ENCODE data around the gene ZNF565.
"Not testable (repeated sequence)": the region's sequence is repeated elsewhere in the genome, so short reads cannot be mapped to it uniquely, and the experiment has no call there.

Gene ZNF565

GRCh38 chr19:36212895-36213294 lies 1.6 kb downstream of the ZNF565 start:
- no peak for DNase-seq (ENCODE audit: low read depth in 2 of 2)

GRCh38 chr19:36210497-36210896 lies 4.0 kb downstream of the ZNF565 start:
- no peak for DNase-seq (ENCODE audit: low read depth in 2 of 2)

- no peak for DNase-seq (ENCODE audit: low read depth in 2 of 2)
These were observed 5.1 kb downstream of the ZNF565 start for GRCh38 chr19:36209372-36209771.

GRCh38 chr19:36207605-36208252 lies 6.7 kb downstream of the ZNF565 start:
- DNase-seq (ENCODE audit: low read depth in 2 of 2), result no peak

GRCh38 chr19:36203293-36203692 lies 11.2 kb downstream of the ZNF565 start:
- no peak for DNase-seq (ENCODE audit: low read depth in 2 of 2)

GRCh38 chr19:36201684-36202083 lies 12.8 kb downstream of the ZNF565 start:
- no peak for DNase-seq (ENCODE audit: low read depth in 2 of 2)

- no peak for DNase-seq (ENCODE audit: low read depth in 2 of 2)
These were observed 16.3 kb downstream of the ZNF565 start for GRCh38 chr19:36198119-36198518.

- no peak for DNase-seq (ENCODE audit: low read depth in 2 of 2)
These were observed 18.2 kb downstream of the ZNF565 start for GRCh38 chr19:36196249-36196648.

GRCh38 chr19:36186722-36187121 lies 27.7 kb downstream of the ZNF565 start:
- DNase-seq (ENCODE audit: low read depth in 2 of 2), result not testable (repeated sequence)

GRCh38 chr19:36183245-36183628 lies 31.2 kb downstream of the ZNF565 start:
- DNase-seq (ENCODE audit: low read depth in 2 of 2), result no peak

GRCh38 chr19:36182612-36183244 lies 31.7 kb downstream of the ZNF565 start:
- DNase-seq (ENCODE audit: low read depth in 2 of 2), result no peak

- DNase-seq (ENCODE audit: low read depth in 2 of 2), result not testable (repeated sequence)
These were observed 35.4 kb downstream of the ZNF565 start for GRCh38 chr19:36179077-36179476.

- DNase-seq (ENCODE audit: low read depth in 2 of 2), result not testable (repeated sequence)
These were observed 40.6 kb downstream of the ZNF565 start for GRCh38 chr19:36173846-36174245.

- no peak for DNase-seq (ENCODE audit: low read depth in 2 of 2)
These were observed 41.6 kb downstream of the ZNF565 start for GRCh38 chr19:36172852-36173251.

GRCh38 chr19:36169084-36169760 lies 45.2 kb downstream of the ZNF565 start:
- no peak for DNase-seq (ENCODE audit: low read depth in 2 of 2)

GRCh38 chr19:36163813-36164212 lies 50.7 kb downstream of the ZNF565 start:
- DNase-seq (ENCODE audit: low read depth in 2 of 2), result no peak

GRCh38 chr19:36160821-36161596 lies 53.5 kb downstream of the ZNF565 start:
- DNase-seq (ENCODE audit: low read depth in 2 of 2), result no peak

- no peak for DNase-seq (ENCODE audit: low read depth in 2 of 2)
These were observed 61.3 kb downstream of the ZNF565 start for GRCh38 chr19:36153126-36153525.

- DNase-seq (ENCODE audit: low read depth in 2 of 2), result no peak
These were observed 61.9 kb downstream of the ZNF565 start, which contains the start of gene COX7A1 for GRCh38 chr19:36152352-36153091. Gene COX7A1 (minus strand): TSS chr19:36152447. CDS start chr19:36152407, 40 bp downstream.

GRCh38 chr19:36152019-36152351 lies 62.5 kb downstream of the ZNF565 start:
- no peak for DNase-seq (ENCODE audit: low read depth in 2 of 2)

- DNase-seq (ENCODE audit: low read depth in 2 of 2), result no peak
These were observed 63.1 kb downstream of the ZNF565 start for GRCh38 chr19:36151144-36152018.

Data from stimulated activated CD8-positive, alpha-beta memory T cell treated with anti-CD3 and anti-CD28 coated beads, Interleukin-15, amount 100 ng/mL, for 4 hours (primary cell).